Thyroid gland (tissue), 4 donors: Measurements from ENCODE around the gene MAP7D1. TPM values are rescaled to one million over a fixed set of nuclear protein-coding genes. Genes with fewer than 3 reads are reported as not detected.

ENCODE experiments used
- DNase-seq, 2 donors: peaks; one replicate each; pipeline ENCODE4 v3.0.0-alpha.2; 2019
- H3K27ac ChIP-seq, 3 donors: fragments of 200-600 bp; sonication (generic); 1 replicate in 2 of 3; 2 replicates in 1 of 3; pipeline ENCODE4 v1.5.1; 2016 to 2019; ENCODE audit warnings: mild to moderate bottlenecking in 1 of 3, moderate library complexity in 1 of 3
- H3K27me3 ChIP-seq: fragments of 200-600 bp; sonication (generic); one replicate; pipeline ENCODE4 v1.5.1; 2019
- H3K36me3 ChIP-seq, 2 donors: fragments of 200-600 bp; sonication (generic); one replicate each; pipeline ENCODE4 v1.5.1; 2016 to 2019
- H3K4me1 ChIP-seq, 2 donors: fragments of 200-600 bp; sonication (generic); one replicate each; pipeline ENCODE4 v1.5.1; 2017 to 2019
- H3K4me3 ChIP-seq, 3 donors: fragments of 200-600 bp; sonication (generic); replicated peaks in 1 of 3; 1 replicate in 2 of 3; 2 replicates in 1 of 3; pipeline ENCODE4 v1.5.1; 2016; ENCODE audit warnings: mild to moderate bottlenecking in 1 of 3
- H3K9me3 ChIP-seq: fragments of 200-600 bp; sonication (generic); one replicate; pipeline ENCODE4 v1.5.1; 2017
- POLR2A ChIP-seq, 2 donors: fragments of 450-650 bp; IDR thresholded peaks; one replicate each; pipeline ENCODE4 v1.6.1; 2017; ENCODE audit warnings: antibody characterized with exemption in 2 of 2, mild to moderate bottlenecking in 2 of 2, moderate library complexity in 1 of 2
- WGBS, 2 donors: methylation state at CpG; one replicate each; pipeline ENCODE4 v1.1.5; 2017; 5-methylcytosine and 5-hydroxymethylcytosine counted together
- intact Hi-C: fragments of 100-400 bp; cut with DNase I; formaldehyde crosslinking; loops from one replicate; pipeline ENCODE4 v1.15.1; 2023
- total RNA-seq, 4 donors: library from RNA; depleted of rRNA; stranded (reverse); fragments of >200 nt; gene quantifications; one replicate each; pipeline ENCODE4 v1.2.3, GENCODE V29; 2016
- TF ChIP-seq, protein P1 (sequence below), 6 experiments: fragments of 200-600 bp in 3 of 6; fragments of 450-650 bp in 3 of 6; sonication (generic) in 3 of 6; IDR thresholded peaks; one replicate each; pipeline ENCODE4 v1.5.1; 2016 to 2019; ENCODE audit warnings: antibody characterized with exemption in 6 of 6, mild to moderate bottlenecking in 2 of 6, inconsistent platforms in 1 of 6, moderate library complexity in 1 of 6

MAP7D1 gene
- total RNA-seq, 4 donors from 2014 or later = 63.6 to 75.0 (median 68.7) TPM

DNA sequence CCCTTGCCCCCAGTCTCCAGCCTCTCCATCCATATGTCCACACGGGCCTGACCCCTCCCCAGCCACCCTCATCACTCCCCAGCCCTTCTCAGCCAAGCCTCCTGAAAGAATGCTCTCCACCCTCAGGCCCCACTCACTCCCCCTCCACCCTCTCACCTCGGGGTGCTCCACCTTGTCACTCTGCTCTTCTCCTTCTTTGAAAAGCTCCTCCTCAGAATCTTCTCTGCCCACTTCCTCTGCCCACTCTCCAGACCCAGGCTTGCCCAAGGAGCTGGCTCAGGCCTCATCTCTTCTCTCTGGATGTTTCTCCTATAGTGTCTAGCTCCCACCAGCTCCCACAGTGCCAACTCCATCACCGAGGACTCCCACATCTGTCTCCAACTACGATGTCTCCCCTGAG is 44.8 kb upstream of the MAP7D1 start:
- Histone ChIP-seq H3K36me3 (no peaks in the 10 kb centered on the region), H3K4me1 (peaks cover 0 to 6% of the 10 kb centered on the region in 2 donors), H3K27ac (no peak overlapping the region), H3K4me3 (no peak overlapping the region), H3K9me3 (no peaks in the 10 kb centered on the region), H3K27me3 (no peaks in the 10 kb centered on the region)
- intact Hi-C loops = no loop called here
- whole genome bisulfite sequencing, 2 donors = 60 to 63% methylated on average over 4 of the region's 4 CpGs
- DNase-seq = no peak
- no peak for TF ChIP-seq POLR2A (IDR thresholded peaks at IDR 0.05)
- TF ChIP-seq, protein P1, sequence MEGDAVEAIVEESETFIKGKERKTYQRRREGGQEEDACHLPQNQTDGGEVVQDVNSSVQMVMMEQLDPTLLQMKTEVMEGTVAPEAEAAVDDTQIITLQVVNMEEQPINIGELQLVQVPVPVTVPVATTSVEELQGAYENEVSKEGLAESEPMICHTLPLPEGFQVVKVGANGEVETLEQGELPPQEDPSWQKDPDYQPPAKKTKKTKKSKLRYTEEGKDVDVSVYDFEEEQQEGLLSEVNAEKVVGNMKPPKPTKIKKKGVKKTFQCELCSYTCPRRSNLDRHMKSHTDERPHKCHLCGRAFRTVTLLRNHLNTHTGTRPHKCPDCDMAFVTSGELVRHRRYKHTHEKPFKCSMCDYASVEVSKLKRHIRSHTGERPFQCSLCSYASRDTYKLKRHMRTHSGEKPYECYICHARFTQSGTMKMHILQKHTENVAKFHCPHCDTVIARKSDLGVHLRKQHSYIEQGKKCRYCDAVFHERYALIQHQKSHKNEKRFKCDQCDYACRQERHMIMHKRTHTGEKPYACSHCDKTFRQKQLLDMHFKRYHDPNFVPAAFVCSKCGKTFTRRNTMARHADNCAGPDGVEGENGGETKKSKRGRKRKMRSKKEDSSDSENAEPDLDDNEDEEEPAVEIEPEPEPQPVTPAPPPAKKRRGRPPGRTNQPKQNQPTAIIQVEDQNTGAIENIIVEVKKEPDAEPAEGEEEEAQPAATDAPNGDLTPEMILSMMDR (IDR thresholded peaks at IDR 0.05) = no peak

DNA sequence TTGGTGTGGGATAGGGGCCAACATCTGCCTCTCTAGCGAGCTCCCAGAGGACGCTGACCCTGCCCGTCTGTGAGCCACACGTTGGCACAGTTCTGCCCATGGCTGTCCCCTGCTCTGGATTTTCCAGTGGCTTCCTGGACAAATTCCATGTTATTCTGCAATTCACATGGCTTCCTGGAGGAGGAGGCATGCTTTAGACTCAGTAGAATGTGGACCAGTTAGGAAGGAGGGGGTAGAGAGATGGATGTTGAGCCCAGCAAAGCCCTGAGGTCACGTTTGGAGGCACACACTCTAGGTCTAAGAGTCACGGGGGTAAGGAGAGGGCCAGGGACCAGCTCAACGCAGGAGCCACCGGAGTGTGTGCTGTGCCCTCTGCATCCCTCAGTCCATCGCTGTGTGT is 43.1 kb upstream of the MAP7D1 start:
- no peak overlapping the region for H3K4me3 ChIP-seq
- H3K4me1 ChIP-seq = peaks cover 0 to 6% of the 10 kb centered on the region in 2 donors
- H3K36me3 ChIP-seq = no peaks in the 10 kb centered on the region
- H3K27me3 ChIP-seq = no peaks in the 10 kb centered on the region
- 88 to 92% methylated on average over 9 of the region's 9 CpGs for WGBS, 2 donors
- H3K9me3 ChIP-seq = no peaks in the 10 kb centered on the region
- TF ChIP-seq POLR2A (IDR thresholded peaks at IDR 0.05) = no peak
- TF ChIP-seq, protein P1 (IDR thresholded peaks at IDR 0.05) = no peak
- no peak for DNase-seq
- intact Hi-C loops = no loop called here
- no peak overlapping the region for H3K27ac ChIP-seq

GRCh38 chr1:36114371-36114770 is 41.6 kb upstream of the MAP7D1 start:
- no peak overlapping the region for H3K27ac ChIP-seq
- H3K27me3 ChIP-seq = no peaks in the 10 kb centered on the region
- peaks cover 0 to 6% of the 10 kb centered on the region in 2 donors for H3K4me1 ChIP-seq
- no peaks in the 10 kb centered on the region for H3K36me3 ChIP-seq
- H3K4me3 ChIP-seq = no peak overlapping the region
- 68 to 73% methylated on average over 5 of the region's 5 CpGs for WGBS, 2 donors
- no peak for DNase-seq
- no peak for TF ChIP-seq POLR2A (IDR thresholded peaks at IDR 0.05)
- TF ChIP-seq, protein P1 (IDR thresholded peaks at IDR 0.05) = no peak
- intact Hi-C loops = no loop called here
- no peaks in the 10 kb centered on the region for H3K9me3 ChIP-seq

GRCh38 chr1:36115200-36115669 is 40.7 kb upstream of the MAP7D1 start:
- Histone ChIP-seq H3K9me3 (no peaks in the 10 kb centered on the region), H3K36me3 (no peaks in the 10 kb centered on the region), H3K4me3 (no peak overlapping the region), H3K4me1 (peaks cover 0 to 6% of the 10 kb centered on the region in 2 donors), H3K27me3 (no peaks in the 10 kb centered on the region), H3K27ac (no peak overlapping the region)
- WGBS, 2 donors = 81 to 82% methylated on average over 7 to 17 of the region's 18 CpGs
- TF ChIP-seq POLR2A (IDR thresholded peaks at IDR 0.05) = no peak
- TF ChIP-seq, protein P1 (IDR thresholded peaks at IDR 0.05) = no peak
- intact Hi-C loops = no loop called here
- DNase-seq = no peak

DNA sequence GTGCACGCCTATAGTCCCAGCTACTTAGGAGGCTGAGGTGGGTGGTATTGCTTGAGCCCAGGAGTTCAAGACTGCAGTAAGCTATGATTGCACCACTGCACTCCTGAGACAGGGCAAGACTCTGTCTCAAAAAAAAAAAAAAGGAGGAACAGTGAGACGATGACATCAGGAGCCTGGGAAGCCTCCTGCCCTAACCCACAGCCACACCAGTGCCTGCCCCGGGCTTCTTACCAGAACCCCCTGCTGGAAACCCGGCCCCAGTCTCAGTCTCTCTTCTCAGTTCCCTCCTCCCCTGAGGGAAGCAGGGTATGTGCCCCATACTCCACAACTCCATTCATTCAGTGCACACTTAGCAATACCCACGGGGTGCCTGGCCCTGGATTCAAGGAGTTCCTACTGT is 40.0 kb upstream of the MAP7D1 start:
- DNase-seq = no peak
- Histone ChIP-seq H3K4me1 (peaks cover 0 to 1% of the 10 kb centered on the region in 2 donors), H3K27me3 (no peaks in the 10 kb centered on the region), H3K9me3 (no peaks in the 10 kb centered on the region), H3K36me3 (no peaks in the 10 kb centered on the region), H3K4me3 (no peak overlapping the region), H3K27ac (no peak overlapping the region)
- 79% methylated on average over 5 of the region's 5 CpGs for WGBS, 2 donors
- intact Hi-C loops = no loop called here
- TF ChIP-seq, protein P1 (IDR thresholded peaks at IDR 0.05) = no peak
- TF ChIP-seq POLR2A (IDR thresholded peaks at IDR 0.05) = no peak
